C4-2B (cell line): Measurements from ENCODE around the gene DRD4.

Experiments
- CTCF ChIP-seq: fragments of 450-650 bp; conservative IDR thresholded peaks from 2 replicates; pipeline ENCODE4 v1.5.1; 2017; ENCODE audit warnings: mild to moderate bottlenecking
- ZFX ChIP-seq: fragments of 450-650 bp; IDR thresholded peaks from 2 replicates; pipeline ENCODE4 v1.6.1; 2017

GRCh38 chr11:620935-621814 is 15.9 kb upstream of the DRD4 start:
- TF ChIP-seq CTCF (no peak), ZFX (no peak)
